ENCODE results near the gene TMEM198. TPM values are rescaled to one million over a fixed set of nuclear protein-coding genes. Genes with fewer than 3 reads are reported as not detected.

Gene TMEM198
- total RNA-seq, 4 donors from 2014 or later, result 0.77 to 5.3 (median 5.1) TPM; not detected in 1

DNA sequence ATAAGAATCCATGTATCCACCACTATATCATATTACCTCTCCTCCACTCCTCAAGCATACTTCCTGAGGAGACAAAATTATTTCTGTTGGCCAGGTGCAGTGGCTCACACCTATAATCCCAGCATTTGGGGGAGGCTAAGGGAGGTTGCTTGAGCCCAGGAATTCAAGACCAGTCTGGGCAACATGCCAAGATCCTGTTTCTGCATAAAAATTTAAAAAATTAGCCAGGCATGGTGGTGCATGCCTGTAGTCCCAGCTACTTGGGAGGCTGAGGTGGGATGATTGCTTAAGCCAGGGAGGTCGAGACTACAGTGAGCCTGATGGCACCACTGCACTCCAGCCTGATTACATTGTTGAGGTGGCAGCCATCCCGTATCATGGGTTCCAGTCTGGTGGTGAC, 37.5 kb downstream of the TMEM198 start:
- intact Hi-C loops (cut with DNase I; ENCODE audit: low total_unique reads), result no loop called here
- Histone ChIP-seq H3K27ac (no peak overlapping the region), H3K36me3 (no peaks in the 10 kb centered on the region), H3K4me3 (no peak overlapping the region), H3K27me3 (no peaks in the 10 kb centered on the region), H3K4me1 (no peaks in the 10 kb centered on the region), H3K9me3 (no peaks in the 10 kb centered on the region)
- no peak for DNase-seq
- TF ChIP-seq POLR2A (IDR thresholded peaks at IDR 0.05), result no peak
- TF ChIP-seq, protein P1, sequence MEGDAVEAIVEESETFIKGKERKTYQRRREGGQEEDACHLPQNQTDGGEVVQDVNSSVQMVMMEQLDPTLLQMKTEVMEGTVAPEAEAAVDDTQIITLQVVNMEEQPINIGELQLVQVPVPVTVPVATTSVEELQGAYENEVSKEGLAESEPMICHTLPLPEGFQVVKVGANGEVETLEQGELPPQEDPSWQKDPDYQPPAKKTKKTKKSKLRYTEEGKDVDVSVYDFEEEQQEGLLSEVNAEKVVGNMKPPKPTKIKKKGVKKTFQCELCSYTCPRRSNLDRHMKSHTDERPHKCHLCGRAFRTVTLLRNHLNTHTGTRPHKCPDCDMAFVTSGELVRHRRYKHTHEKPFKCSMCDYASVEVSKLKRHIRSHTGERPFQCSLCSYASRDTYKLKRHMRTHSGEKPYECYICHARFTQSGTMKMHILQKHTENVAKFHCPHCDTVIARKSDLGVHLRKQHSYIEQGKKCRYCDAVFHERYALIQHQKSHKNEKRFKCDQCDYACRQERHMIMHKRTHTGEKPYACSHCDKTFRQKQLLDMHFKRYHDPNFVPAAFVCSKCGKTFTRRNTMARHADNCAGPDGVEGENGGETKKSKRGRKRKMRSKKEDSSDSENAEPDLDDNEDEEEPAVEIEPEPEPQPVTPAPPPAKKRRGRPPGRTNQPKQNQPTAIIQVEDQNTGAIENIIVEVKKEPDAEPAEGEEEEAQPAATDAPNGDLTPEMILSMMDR (IDR thresholded peaks at IDR 0.05), result no peak

DNA sequence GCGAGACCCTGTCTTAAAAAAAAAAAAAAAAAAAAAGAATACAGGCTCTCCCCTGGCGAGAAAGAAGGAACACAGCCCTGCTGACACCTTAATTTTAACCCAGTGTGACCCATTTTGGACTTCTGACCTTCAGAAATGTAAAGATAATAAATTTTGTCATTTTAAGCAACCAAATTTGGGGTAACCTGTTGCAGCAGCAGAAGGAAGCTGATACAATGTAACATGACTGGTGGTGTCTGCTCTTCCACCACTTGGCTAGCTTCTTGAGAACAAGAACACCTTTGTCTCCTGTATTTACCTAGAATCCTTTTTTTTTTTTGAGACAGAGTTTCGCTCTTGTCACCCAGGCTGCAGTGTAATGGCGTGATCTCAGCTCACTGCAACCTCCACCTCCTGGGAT, 47.3 kb downstream of the TMEM198 start:
- Histone ChIP-seq H3K4me3 (no peak overlapping the region), H3K27ac (no peak overlapping the region), H3K36me3 (no peaks in the 10 kb centered on the region), H3K4me1 (no peaks in the 10 kb centered on the region), H3K27me3 (no peaks in the 10 kb centered on the region), H3K9me3 (no peaks in the 10 kb centered on the region)
- intact Hi-C loops (cut with DNase I; ENCODE audit: low total_unique reads), result no loop called here
- no peak for DNase-seq
- TF ChIP-seq POLR2A (IDR thresholded peaks at IDR 0.05), result no peak
- TF ChIP-seq, protein P1 (IDR thresholded peaks at IDR 0.05), result no peak

DNA sequence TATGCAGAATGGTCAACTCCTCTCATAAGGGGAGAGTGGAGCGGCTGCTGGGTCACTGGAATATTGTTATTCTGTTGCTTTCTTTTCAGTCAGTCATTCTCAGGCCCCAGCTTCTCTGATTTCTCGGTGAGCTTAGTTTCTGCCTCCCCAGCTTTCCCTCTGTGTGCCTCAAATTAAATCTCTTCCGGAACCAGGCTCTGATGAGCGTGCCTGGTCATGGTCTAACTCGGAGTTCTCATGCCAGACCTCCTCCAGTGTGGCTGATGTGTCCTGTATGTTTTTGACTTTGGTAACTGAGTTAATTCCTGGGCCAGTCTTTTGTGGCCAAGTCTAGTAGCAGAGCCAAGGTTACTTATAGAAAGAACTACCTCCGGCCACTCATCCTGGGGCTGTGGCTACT, 48.9 kb downstream of the TMEM198 start:
- no peak for TF ChIP-seq POLR2A (IDR thresholded peaks at IDR 0.05)
- TF ChIP-seq, protein P1 (IDR thresholded peaks at IDR 0.05), result no peak
- Histone ChIP-seq H3K9me3 (no peaks in the 10 kb centered on the region), H3K27ac (no peak overlapping the region), H3K36me3 (no peaks in the 10 kb centered on the region), H3K4me1 (no peaks in the 10 kb centered on the region), H3K27me3 (no peaks in the 10 kb centered on the region), H3K4me3 (no peak overlapping the region)
- DNase-seq, result no peak
- intact Hi-C loops (cut with DNase I; ENCODE audit: low total_unique reads), result no loop called here

DNA sequence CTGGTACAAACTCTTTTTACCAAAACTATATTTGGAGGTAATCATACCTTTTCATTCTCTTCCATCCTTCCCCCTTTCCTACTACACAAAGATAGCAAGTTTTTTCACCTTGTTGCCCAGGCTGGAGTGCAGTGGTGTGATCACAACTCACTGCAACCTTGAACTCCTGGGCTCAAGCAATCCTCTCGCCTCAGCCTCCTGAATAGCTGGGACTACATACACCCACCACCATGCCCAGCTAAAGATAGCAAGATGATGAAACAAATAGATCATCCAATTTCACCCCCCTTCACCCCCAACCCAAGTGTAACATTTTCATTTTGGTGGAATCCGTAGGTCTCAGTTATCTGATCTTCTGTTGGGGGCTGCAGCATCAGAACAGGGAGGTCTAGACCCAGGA, 49.3 kb downstream of the TMEM198 start:
- no peaks in the 10 kb centered on the region for H3K27me3 ChIP-seq
- no peaks in the 10 kb centered on the region for H3K9me3 ChIP-seq
- no peak overlapping the region for H3K27ac ChIP-seq
- no peak overlapping the region for H3K4me3 ChIP-seq
- intact Hi-C loops (cut with DNase I; ENCODE audit: low total_unique reads), result no loop called here
- H3K36me3 ChIP-seq, result no peaks in the 10 kb centered on the region
- TF ChIP-seq, protein P1 (IDR thresholded peaks at IDR 0.05), result no peak
- H3K4me1 ChIP-seq, result no peaks in the 10 kb centered on the region
- DNase-seq, result no peak

DNA sequence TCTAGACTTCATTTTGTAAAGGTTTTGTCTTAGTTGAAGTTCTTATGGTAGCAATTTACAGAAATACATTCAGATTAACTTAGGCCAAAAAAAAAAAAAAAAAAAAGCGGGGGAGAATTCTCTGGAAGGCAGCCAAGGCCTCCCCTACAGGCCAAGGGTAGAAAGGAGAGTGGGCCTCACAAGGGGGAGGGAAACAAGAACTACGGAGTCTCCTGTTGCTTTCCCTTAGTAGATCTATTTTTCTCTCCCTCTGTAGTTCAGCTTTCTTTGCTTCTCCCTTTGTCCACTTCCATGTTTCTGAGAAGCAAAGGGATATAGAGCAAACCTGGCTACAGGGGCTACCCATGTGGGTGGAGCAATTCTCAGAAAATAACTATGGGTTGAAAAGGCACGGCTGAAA, 51.4 kb downstream of the TMEM198 start:
- TF ChIP-seq, protein P1 (IDR thresholded peaks at IDR 0.05), result no peak
- no peak for TF ChIP-seq POLR2A (IDR thresholded peaks at IDR 0.05)
- H3K27ac ChIP-seq, result no peak overlapping the region
- no peaks in the 10 kb centered on the region for H3K36me3 ChIP-seq
- DNase-seq, result no peak
- no peak overlapping the region for H3K4me3 ChIP-seq
- intact Hi-C loops (cut with DNase I; ENCODE audit: low total_unique reads), result no loop called here
- H3K27me3 ChIP-seq, result no peaks in the 10 kb centered on the region
- H3K4me1 ChIP-seq, result no peaks in the 10 kb centered on the region
- no peaks in the 10 kb centered on the region for H3K9me3 ChIP-seq
